ENCODE measurements around the gene UCHL1.
"Not testable (repeated sequence)": the region's sequence is repeated elsewhere in the genome, so short reads cannot be mapped to it uniquely, and the experiment has no call there.

Gene UCHL1

GRCh38 chr4:41287852-41288251 lies 31.1 kb downstream of the UCHL1 start:
- DNase-seq (ENCODE audit: extremely low read depth in 1 of 2, low read depth in 1 of 2): no peak

- DNase-seq (ENCODE audit: extremely low read depth in 1 of 2, low read depth in 1 of 2): no peak
Measured at GRCh38 chr4:41288254-41288653, 31.5 kb downstream of the UCHL1 start.

- DNase-seq (ENCODE audit: extremely low read depth in 1 of 2, low read depth in 1 of 2): no peak
Measured at GRCh38 chr4:41290479-41290878, 33.8 kb downstream of the UCHL1 start.

- no peak for DNase-seq (ENCODE audit: extremely low read depth in 1 of 2, low read depth in 1 of 2)
Measured at GRCh38 chr4:41294445-41295062, 37.8 kb downstream of the UCHL1 start.

GRCh38 chr4:41296995-41297394 lies 40.3 kb downstream of the UCHL1 start:
- no peak for DNase-seq (ENCODE audit: extremely low read depth in 1 of 2, low read depth in 1 of 2)

GRCh38 chr4:41297832-41298231 lies 41.1 kb downstream of the UCHL1 start:
- no peak for DNase-seq (ENCODE audit: extremely low read depth in 1 of 2, low read depth in 1 of 2)

GRCh38 chr4:41299486-41299885 lies 42.8 kb downstream of the UCHL1 start:
- DNase-seq (ENCODE audit: extremely low read depth in 1 of 2, low read depth in 1 of 2): no peak

GRCh38 chr4:41301137-41301536 lies 44.4 kb downstream of the UCHL1 start:
- DNase-seq (ENCODE audit: extremely low read depth in 1 of 2, low read depth in 1 of 2): no peak

GRCh38 chr4:41303372-41304118 lies 46.8 kb downstream of the UCHL1 start:
- DNase-seq (ENCODE audit: extremely low read depth in 1 of 2, low read depth in 1 of 2): no peak

- no peak for DNase-seq (ENCODE audit: extremely low read depth in 1 of 2, low read depth in 1 of 2)
Measured at GRCh38 chr4:41304221-41304620, 47.5 kb downstream of the UCHL1 start.

GRCh38 chr4:41305476-41305875 lies 48.7 kb downstream of the UCHL1 start:
- no peak for DNase-seq (ENCODE audit: extremely low read depth in 1 of 2, low read depth in 1 of 2)

GRCh38 chr4:41307638-41308037 lies 50.9 kb downstream of the UCHL1 start:
- DNase-seq (ENCODE audit: extremely low read depth in 1 of 2, low read depth in 1 of 2): no peak

GRCh38 chr4:41308398-41308797 lies 51.7 kb downstream of the UCHL1 start:
- no peak for DNase-seq (ENCODE audit: extremely low read depth in 1 of 2, low read depth in 1 of 2)

- not testable (repeated sequence) for DNase-seq (ENCODE audit: extremely low read depth in 1 of 2, low read depth in 1 of 2)
Measured at GRCh38 chr4:41315426-41315825, 58.7 kb downstream of the UCHL1 start.

GRCh38 chr4:41315862-41316261 lies 59.1 kb downstream of the UCHL1 start:
- no peak for DNase-seq (ENCODE audit: extremely low read depth in 1 of 2, low read depth in 1 of 2)

Data from activated CD8-positive, alpha-beta memory T cell treated with anti-CD3 and anti-CD28 coated beads for 1 hour (primary cell).